NCI-H2227 treated with DMSO at 0.1 percent for 48 hours (cell line): ENCODE measurements around the gene GCFC2.

Experiments used
- DNase-seq: peaks from one replicate; lab custom pipeline; 2025; lab: John Stamatoyannopoulos, UW

Gene GCFC2

GRCh38 chr2:75622929-75623328 lies 87.8 kb downstream of the GCFC2 start:
- DNase-seq, result no peak

- DNase-seq, result no peak
Measured at GRCh38 chr2:75622500-75622899, 88.2 kb downstream of the GCFC2 start.

DNA sequence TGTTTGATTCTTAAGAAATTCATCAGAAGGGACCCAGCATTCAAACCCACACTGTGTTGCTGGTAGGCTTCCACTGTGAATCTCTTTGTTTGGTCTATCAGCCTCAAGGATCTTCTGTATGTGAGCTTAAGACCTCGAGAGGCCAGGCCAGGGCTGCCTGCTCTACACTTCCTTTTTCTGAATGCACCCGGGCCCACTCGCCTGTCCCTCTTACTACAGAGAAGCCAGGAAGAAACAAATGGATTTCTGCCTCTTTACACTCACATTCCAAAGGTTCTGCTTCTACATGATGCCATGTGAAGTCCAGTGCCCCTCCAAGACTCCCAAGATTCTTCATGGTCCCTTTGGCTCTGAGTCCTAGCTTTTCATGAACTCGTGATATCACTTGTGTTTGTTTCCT lies 89.5 kb downstream of the GCFC2 start:
- DNase-seq, result no peak

DNA sequence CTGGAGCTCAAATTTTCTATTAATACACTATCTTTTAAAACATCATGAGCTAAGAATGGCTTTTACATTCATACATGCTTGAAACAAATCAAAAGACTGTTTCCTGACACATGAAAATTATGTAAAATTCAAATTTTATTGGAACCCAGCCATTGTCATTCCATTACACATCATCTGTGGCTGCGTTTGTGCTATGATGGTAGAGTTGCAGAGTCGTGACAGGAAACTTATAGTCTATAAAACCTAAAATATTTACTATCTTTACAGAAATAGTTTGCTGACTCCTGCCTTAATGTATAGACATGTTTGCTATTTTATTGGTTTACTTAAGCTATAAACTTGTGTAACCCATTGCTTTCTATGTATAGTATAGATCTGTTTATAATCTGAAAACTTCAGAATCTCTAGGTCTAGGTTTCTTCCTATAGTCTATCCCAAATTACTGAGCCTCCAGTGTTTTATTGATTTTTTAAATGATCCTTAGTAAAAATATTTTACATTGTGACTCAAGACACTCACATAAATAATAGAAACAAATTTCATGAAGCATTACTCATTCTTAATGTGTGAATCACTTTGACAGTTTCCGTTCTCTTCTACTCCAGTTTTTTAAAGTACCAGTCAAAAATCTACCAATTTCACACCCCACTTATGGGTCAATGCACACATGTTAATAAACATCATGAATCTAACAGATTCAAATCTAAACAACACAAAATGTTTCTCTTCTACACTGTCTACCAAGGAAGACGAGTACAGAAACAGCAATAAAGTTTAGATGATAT lies 90.6 kb downstream of the GCFC2 start:
- no peak for DNase-seq

- DNase-seq, result no peak
Measured at GRCh38 chr2:75616933-75617332, 93.8 kb downstream of the GCFC2 start.

- no peak for DNase-seq
Measured at GRCh38 chr2:75616406-75616805, 94.3 kb downstream of the GCFC2 start.

- DNase-seq, result no peak
Measured at GRCh38 chr2:75614162-75614651, 96.5 kb downstream of the GCFC2 start.

- no peak for DNase-seq
Measured at GRCh38 chr2:75612862-75613243, 97.9 kb downstream of the GCFC2 start.
